Ovary (tissue), 3 donors: ENCODE measurements around the gene CPA1.

Source experiments
- POLR2A ChIP-seq: fragments of 450-650 bp; IDR thresholded peaks from one replicate; pipeline ENCODE4 v1.6.1; 2017; ENCODE audit warnings: antibody characterized with exemption, mild to moderate bottlenecking, moderate library complexity
- TF ChIP-seq, protein P1 (sequence below), 3 donors: fragments of 450-650 bp in 2 of 3; fragments of 200-600 bp in 1 of 3; IDR thresholded peaks; one replicate each; pipeline versions ENCODE4 v1.5.1 to v1.8.0; 2016 to 2022; ENCODE audit warnings: antibody characterized with exemption in 3 of 3, mild to moderate bottlenecking in 1 of 3
- donor health status: DM: no; HTN: no; CAD: no.

- TF ChIP-seq POLR2A = no peak
- TF ChIP-seq, protein P1, sequence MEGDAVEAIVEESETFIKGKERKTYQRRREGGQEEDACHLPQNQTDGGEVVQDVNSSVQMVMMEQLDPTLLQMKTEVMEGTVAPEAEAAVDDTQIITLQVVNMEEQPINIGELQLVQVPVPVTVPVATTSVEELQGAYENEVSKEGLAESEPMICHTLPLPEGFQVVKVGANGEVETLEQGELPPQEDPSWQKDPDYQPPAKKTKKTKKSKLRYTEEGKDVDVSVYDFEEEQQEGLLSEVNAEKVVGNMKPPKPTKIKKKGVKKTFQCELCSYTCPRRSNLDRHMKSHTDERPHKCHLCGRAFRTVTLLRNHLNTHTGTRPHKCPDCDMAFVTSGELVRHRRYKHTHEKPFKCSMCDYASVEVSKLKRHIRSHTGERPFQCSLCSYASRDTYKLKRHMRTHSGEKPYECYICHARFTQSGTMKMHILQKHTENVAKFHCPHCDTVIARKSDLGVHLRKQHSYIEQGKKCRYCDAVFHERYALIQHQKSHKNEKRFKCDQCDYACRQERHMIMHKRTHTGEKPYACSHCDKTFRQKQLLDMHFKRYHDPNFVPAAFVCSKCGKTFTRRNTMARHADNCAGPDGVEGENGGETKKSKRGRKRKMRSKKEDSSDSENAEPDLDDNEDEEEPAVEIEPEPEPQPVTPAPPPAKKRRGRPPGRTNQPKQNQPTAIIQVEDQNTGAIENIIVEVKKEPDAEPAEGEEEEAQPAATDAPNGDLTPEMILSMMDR (IDR thresholded peaks at IDR 0.05) = no peak
These were observed 55.1 kb downstream of the CPA1 start for GRCh38 chr7:130435311-130435854.
